Activated B cell treated with CpG ODN at 0.5 μM for 24 hours (primary cell): ENCODE measurements around the gene SLC7A4. TPM values are rescaled to one million over a fixed set of nuclear protein-coding genes. Genes with fewer than 3 reads are reported as not detected.
A peak's percentile ranks its signal among the peaks of the same experiment; 100 is the strongest.

ENCODE experiments used
- ATAC-seq: fragments of 200-7000 bp; cut with Tn5 transposase; one replicate; pipeline ENCODE4 v1.10.0; 2021; ENCODE audit warnings: low read depth, mild to moderate bottlenecking, moderate library complexity
- CTCF ChIA-PET: fragments of 350-600 bp; sonication (Branson Sonifier 250); formaldehyde crosslinking; loops from one replicate; lab custom pipeline; 2021; ENCODE audit warnings: antibody characterized with exemption; lab: Charles Lee
- POLR2A ChIA-PET: fragments of 350-600 bp; sonication (Branson Sonifier 250); formaldehyde crosslinking; loops from one replicate; lab custom pipeline; 2021; ENCODE audit warnings: antibody characterized with exemption; lab: Charles Lee
- DNase-seq: peaks from one replicate; pipeline ENCODE4 v3.0.0; 2022
- H3K27ac Mint-ChIP-seq: one replicate; pipeline ENCODE4 v1.8.0; 2020; ENCODE audit warnings: mixed read lengths
- H3K27me3 Mint-ChIP-seq: one replicate; pipeline ENCODE4 v1.8.0; 2021; ENCODE audit warnings: mixed read lengths
- H3K36me3 Mint-ChIP-seq: one replicate; pipeline ENCODE4 v1.8.0; 2021; ENCODE audit warnings: low read depth, mixed read lengths
- H3K4me1 Mint-ChIP-seq: one replicate; pipeline ENCODE4 v1.8.0; 2021; ENCODE audit warnings: mixed read lengths
- H3K4me3 Mint-ChIP-seq: one replicate; pipeline ENCODE4 v1.8.0; 2020; ENCODE audit warnings: mild to moderate bottlenecking, mixed read lengths
- H3K9me3 Mint-ChIP-seq: one replicate; pipeline ENCODE4 v1.8.0; 2020; ENCODE audit warnings: mixed read lengths
- CTCF ChIP-seq: fragments of 200-600 bp; IDR thresholded peaks from one replicate; pipeline ENCODE4 v1.8.0; 2022; ENCODE audit warnings: antibody characterized with exemption, mild to moderate bottlenecking
- intact Hi-C: fragments of 100-400 bp; cut with micrococcal nuclease; formaldehyde crosslinking; loops from one replicate; pipeline ENCODE4 v1.15.1; 2024
- total RNA-seq: library from RNA; stranded (reverse); gene quantifications from 2 replicates; pipeline ENCODE4 v1.2.3, GENCODE V29; 2022

SLC7A4 gene
- total RNA-seq, 1 donor from 2014 or later: not detected

- ATAC-seq (peak; percentile 73), DNase-seq (peak; percentile 47)
- Mint-ChIP-seq H3K4me3 (peak overlapping the region; percentile 72), H3K27me3 (no peaks in the 10 kb centered on the region), H3K4me1 (peaks cover 31% of the 10 kb centered on the region), H3K9me3 (peaks cover 2% of the 10 kb centered on the region), H3K36me3 (peaks cover 8% of the 10 kb centered on the region), H3K27ac (peak overlapping the region; percentile 68)
- intact Hi-C loops: no loop called here
- CTCF ChIA-PET: no interaction called here
- no peak for TF ChIP-seq CTCF
- POLR2A ChIA-PET: interaction anchor here (0.5 kb wide), 1 partner anchor 58 kb away, joined by 12 read pairs; no protein-coding TSS in a partner anchor
These were observed 53.0 kb downstream of the SLC7A4 start for GRCh38 chr22:20979243-20979809.

Other genes starting within 250 kb of the SLC7A4 start
- gene PI4KA, start 173.8 kb downstream of the SLC7A4 start, total RNA-seq: 101 and 114 TPM in 2 replicates
- gene SNAP29, start 173.6 kb downstream of the SLC7A4 start, total RNA-seq: 22.1 and 23.6 TPM in 2 replicates
- gene CRKL, start 115.2 kb downstream of the SLC7A4 start, total RNA-seq: 51.1 and 55.7 TPM in 2 replicates
- gene AIFM3, start 65.3 kb downstream of the SLC7A4 start, total RNA-seq: 0.86 and 1.3 TPM in 2 replicates
- 79.2 and 89.3 TPM in 2 replicates for gene LZTR1, start 50.3 kb downstream of the SLC7A4 start, total RNA-seq
- gene THAP7, start 30.4 kb downstream of the SLC7A4 start, total RNA-seq: 27.1 and 32.3 TPM in 2 replicates
- 0.12 and 0.67 TPM in 2 replicates for gene P2RX6, start 17.4 kb downstream of the SLC7A4 start, total RNA-seq
- not detected in 2 replicates for gene LRRC74B, start 13.4 kb upstream of the SLC7A4 start, total RNA-seq